GM21526 (cell line): ENCODE data around the gene MAPK8.

Experiments used
- ATAC-seq: cut with Tn5 transposase; IDR thresholded peaks from one replicate; pipeline ENCODE4 v1.9.1; 2021; ENCODE audit warnings: moderate library complexity; ENCODE audit not compliant: unreplicated experiment, low FRiP score

The MAPK8 gene

GRCh38 chr10:48377751-48378530 is 71.5 kb downstream of the MAPK8 start:
- no peak for ATAC-seq

DNA sequence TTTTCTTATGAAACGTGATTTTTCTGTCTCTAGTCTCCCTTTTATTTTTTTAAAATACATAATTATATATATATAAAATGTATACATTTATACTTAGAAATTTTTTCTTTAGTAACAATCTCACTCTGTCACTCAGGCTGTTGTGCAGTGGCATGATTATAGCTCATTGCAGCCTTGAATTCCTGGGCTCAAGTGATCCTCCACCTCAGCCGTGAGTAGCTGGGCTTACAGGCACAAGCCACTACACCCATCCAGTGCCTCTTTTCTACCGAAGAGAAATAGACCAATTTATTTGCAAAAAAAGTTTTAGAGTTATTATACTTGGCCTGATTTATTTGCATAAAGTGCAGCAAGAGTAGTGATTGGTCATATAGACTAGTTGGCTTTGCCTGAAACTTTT is 72.2 kb downstream of the MAPK8 start:
- ATAC-seq, result no peak

DNA sequence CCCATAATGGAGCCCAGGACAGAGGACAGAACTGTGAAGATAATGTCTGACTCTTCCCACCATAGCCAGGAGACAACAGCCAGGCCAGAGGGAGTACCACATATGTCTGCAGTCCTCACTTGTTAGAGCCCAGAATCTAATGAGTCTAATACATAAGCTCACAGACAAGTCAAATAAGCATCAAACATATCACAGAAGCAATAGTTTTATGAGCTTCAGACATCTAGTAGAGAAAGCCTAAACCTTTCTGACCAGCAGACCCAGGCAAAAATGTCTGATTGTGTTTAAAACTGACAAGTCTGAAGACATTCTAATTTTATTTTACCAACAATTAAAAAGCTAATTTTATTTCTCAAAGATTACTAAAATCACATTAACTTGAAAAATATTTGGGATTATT is 75.5 kb downstream of the MAPK8 start:
- no peak for ATAC-seq

GRCh38 chr10:48382982-48383381 is 76.5 kb downstream of the MAPK8 start:
- no peak for ATAC-seq

DNA sequence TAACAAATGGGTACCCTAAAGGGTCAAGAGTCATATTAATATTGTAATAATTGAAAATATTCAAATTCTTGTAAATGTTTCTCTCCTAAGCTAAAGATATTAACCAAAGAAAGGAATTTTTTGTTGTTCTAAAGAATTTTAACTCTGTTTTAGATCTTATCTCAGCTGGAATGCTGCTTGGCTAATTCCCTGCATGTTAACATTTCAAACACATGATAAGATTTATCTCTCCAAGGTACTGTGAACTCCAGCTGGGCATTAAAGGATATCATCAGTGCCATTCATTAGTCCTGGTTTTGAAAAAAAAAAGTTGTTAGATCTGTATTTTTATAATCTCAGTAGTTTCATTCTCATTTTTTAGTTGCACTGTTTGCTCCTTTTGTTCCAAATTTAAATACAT is 76.9 kb downstream of the MAPK8 start:
- ATAC-seq, result no peak

GRCh38 chr10:48384699-48384982 is 78.2 kb downstream of the MAPK8 start:
- no peak for ATAC-seq

- ATAC-seq, result no peak
These were observed 82.8 kb downstream of the MAPK8 start for GRCh38 chr10:48389272-48389671.

DNA sequence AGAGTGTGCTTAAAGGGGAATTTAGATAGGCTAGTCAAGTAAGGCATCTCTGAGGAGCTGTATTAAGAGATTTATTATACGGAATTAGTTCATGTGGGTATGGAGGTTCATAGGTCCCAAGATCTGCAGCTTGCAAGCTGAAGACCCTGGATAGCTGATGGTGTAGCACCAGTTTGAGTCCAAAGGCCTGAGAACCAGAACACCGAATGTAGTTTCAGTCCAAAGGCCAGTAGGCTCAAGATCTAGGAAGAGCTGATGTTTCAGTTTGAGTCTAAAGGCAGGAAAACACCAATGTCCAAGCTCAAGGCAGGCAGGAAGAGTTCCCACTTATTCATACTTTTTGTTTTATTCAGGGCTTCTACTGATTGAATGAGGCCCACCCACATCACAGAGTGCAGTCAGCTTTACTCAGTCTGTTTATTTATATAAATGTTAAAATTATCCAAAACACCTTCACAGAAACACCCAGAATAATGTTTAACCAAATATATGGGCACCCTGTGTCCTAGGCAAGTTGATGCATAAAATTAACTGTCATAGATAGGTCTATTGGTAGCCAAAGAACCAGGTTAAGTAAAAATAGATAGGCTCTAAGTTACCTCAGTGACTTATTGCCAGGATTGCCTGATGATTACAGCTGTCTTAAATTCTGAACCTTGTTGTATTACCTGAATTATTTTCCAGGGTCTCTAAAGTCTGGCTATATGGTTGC is 83.5 kb downstream of the MAPK8 start:
- ATAC-seq, result no peak

DNA sequence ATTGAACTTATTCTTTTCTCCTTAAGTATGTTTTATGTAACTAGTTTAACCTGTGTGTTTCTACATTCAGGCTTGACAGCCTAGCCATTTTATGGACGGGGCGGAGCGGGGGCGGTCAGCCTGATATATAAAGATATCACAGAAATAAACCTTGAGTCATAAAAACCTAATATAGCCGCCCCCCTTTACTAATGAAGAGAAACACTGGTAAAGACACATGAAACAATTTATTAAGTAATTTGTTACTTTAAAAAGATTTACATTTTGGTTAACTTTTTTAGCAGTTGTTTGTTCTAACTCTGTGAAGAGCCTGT is 84.0 kb downstream of the MAPK8 start:
- ATAC-seq, result no peak

GRCh38 chr10:48390933-48391845 is 84.7 kb downstream of the MAPK8 start:
- ATAC-seq, result peak; percentile 77

GRCh38 chr10:48391994-48392393 is 85.5 kb downstream of the MAPK8 start:
- no peak for ATAC-seq

DNA sequence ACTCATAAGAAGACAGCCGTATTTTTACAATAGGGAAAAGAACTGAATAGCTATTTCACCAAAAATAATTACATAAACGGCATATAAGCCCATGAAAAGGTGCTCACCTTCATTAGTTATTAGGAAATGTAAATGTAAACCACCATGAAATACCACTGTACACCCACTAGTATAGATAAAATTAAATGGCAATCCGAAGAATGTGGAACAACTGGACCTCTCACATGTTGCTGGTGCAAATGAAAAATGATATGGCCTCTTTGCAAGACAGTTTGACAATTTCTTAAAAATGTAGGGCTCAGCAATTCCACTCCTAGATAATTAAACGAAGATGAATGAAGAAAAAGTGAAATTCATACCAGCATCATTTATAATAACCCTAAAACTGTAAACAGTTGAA is 91.8 kb downstream of the MAPK8 start:
- no peak for ATAC-seq

DNA sequence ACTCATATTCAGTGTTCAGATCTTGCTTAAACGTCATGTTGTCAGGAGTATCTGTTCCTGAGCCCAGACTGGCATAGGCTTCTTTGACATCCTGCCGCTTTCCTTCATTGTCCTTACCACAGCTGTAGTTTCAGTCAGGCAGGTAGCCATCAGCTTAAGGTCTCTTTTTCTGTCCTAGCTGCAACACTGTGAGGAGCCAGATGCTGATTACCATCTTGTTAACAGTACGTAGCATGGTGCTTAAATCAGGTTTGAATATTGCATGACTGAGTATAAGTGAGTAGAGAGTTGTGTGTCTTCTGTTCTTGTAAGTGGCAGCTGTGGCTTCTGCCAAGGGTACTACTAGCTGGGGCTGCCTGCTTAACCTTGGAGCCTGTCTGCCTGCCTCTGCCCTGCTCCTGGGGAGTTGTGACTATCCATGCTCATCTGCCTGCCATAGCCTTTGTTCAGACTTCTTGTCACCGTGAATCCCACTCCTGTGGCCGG is 92.6 kb downstream of the MAPK8 start:
- no peak for ATAC-seq

DNA sequence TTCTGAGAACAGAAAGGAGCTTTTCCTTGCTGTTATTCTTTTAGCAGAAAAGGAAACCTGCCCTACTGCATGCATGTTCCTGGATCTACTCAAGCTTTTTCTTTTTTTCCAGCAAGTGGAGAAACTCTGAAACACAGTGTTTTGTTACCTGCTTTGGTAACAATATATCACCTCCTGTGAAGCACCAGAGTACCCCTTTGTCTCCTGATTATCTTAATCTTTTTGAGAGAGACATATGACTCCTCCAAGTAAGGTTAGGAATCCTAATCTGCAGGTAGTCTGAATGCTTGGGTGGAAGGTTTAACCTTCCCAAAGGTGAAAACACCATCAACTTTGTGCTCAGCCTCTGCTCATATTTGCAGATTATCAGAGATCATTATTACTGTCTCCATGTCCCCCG is 93.1 kb downstream of the MAPK8 start:
- no peak for ATAC-seq

GRCh38 chr10:48400129-48400849 is 93.8 kb downstream of the MAPK8 start:
- ATAC-seq, result no peak

- ATAC-seq, result no peak
These were observed 94.4 kb downstream of the MAPK8 start for GRCh38 chr10:48400850-48401220.

DNA sequence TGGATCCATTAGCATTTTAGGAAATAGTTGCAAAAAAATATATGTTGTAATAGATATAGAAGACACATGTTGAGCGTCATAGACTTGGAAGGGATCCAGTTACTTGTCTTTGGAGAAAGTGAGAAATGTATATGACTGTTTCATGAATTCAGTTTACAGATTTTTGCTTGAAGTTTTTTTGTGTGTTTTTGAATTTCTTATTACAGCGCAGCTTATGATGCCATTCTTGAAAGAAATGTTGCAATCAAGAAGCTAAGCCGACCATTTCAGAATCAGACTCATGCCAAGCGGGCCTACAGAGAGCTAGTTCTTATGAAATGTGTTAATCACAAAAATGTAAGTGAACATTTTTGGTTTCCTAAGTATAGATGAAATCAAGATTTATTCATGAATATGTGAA is 98.2 kb downstream of the MAPK8 start:
- no peak for ATAC-seq

DNA sequence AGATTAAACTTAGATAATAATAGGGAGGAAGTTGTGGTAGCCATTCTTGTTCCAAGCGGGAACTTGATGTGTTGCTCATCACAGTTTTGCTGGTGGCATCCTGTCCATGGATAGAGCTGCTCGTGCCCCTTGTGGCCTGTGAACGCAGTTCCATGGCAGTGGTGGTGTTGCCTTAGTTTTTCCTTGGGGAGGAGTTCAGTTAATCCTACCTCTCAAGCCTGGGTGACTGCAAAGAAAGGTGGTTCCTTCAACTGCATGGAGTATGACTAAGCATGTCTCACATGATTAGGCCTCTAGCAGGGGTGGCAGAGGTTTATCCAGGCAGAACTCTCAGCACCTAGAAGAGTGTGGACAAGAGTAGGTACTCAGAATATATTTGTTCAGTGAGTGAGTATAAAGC is 99.7 kb downstream of the MAPK8 start:
- ATAC-seq, result no peak

- no peak for ATAC-seq
These were observed 100.2 kb downstream of the MAPK8 start for GRCh38 chr10:48406658-48407057.

- ATAC-seq, result no peak
These were observed 104.0 kb downstream of the MAPK8 start for GRCh38 chr10:48410503-48410902.

DNA sequence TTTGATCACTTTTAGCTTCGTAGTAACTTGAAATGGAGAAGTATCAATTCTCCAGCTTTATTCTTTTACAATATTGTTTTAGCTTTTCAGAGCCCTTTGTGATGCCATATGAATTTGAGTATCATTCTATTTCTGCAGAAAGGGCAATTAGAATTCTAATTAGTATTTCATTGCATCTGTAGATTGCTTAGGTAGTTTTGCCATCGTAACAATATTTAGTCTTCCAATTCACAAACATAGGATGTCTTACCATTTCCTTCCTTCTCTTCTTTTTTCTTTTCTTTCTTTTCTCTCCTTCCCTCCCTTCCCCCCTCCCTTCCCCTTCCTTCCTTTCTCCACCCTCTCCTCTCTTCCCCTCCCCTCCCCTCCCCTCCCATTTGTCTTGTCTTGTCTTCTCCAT is 105.0 kb downstream of the MAPK8 start:
- no peak for ATAC-seq
